ENCODE data around the gene PRKCE.

The PRKCE gene

DNA sequence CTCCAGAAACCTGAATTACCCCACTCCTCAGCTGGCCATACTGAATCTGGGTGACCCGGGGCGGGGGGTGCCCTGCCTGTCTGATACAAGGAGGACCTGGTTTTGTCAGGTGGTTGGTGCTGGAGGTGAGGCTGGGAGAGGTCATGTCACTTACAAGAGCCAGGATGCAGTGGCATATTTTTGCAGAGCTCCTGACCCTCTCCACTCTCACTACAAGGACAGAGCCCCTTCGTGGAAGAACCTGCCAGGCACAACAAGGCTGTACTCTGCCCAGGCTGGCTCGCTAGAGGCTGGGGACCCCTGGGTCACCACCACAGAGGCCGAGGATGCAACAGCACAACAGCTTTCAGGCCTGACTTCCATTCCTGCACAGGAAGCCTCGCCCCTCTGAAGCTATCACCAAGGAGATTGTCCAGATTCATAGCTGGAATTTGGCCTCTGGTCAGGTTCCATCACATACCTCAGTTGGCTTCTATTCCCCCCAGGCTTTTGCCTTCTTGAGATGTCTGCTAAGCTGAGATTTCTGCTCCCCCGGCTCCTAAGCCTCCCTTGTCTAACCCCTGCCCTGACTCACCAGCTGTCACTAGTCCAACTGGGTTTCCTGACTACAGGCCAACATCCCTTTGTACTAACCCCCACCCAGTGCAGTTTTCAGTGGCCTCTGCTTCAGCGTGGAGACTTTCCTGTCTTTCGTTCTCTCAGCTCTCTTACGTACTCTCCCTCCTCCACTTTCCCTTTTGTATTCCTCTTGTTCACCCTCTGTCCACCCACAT, 513.2 kb downstream of the PRKCE start:
- TF ChIP-seq, protein P1, sequence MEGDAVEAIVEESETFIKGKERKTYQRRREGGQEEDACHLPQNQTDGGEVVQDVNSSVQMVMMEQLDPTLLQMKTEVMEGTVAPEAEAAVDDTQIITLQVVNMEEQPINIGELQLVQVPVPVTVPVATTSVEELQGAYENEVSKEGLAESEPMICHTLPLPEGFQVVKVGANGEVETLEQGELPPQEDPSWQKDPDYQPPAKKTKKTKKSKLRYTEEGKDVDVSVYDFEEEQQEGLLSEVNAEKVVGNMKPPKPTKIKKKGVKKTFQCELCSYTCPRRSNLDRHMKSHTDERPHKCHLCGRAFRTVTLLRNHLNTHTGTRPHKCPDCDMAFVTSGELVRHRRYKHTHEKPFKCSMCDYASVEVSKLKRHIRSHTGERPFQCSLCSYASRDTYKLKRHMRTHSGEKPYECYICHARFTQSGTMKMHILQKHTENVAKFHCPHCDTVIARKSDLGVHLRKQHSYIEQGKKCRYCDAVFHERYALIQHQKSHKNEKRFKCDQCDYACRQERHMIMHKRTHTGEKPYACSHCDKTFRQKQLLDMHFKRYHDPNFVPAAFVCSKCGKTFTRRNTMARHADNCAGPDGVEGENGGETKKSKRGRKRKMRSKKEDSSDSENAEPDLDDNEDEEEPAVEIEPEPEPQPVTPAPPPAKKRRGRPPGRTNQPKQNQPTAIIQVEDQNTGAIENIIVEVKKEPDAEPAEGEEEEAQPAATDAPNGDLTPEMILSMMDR (IDR thresholded peaks at IDR 0.05; ENCODE audit: borderline replicate concordance, insufficient read depth, low read depth, low read length): no peak
- H3K4me3 ChIP-seq (ENCODE audit: low read depth, low read length): no peak overlapping the region

DNA sequence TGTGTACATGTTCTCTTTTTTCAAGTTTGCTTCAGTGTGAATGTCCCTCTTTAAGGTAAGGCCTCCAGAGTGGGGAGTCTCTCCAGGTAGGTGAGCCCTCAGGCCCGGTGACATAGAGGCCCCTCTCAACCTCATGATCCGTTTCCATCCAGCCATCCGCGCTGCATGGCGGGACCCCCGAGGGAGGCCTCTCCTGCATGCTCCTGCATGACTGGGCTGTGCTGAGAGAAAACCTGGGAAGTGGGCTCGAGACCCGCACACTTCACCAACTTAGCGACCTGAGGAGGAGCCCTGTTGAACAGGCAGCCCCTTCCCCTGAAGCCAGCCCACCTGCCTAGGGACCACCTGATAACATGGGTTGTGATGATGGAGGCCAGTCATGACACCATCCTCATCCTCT, 514.4 kb downstream of the PRKCE start:
- TF ChIP-seq, protein P1 (IDR thresholded peaks at IDR 0.05; ENCODE audit: borderline replicate concordance, insufficient read depth, low read depth, low read length): no peak
- no peak overlapping the region for H3K4me3 ChIP-seq (ENCODE audit: low read depth, low read length)

DNA sequence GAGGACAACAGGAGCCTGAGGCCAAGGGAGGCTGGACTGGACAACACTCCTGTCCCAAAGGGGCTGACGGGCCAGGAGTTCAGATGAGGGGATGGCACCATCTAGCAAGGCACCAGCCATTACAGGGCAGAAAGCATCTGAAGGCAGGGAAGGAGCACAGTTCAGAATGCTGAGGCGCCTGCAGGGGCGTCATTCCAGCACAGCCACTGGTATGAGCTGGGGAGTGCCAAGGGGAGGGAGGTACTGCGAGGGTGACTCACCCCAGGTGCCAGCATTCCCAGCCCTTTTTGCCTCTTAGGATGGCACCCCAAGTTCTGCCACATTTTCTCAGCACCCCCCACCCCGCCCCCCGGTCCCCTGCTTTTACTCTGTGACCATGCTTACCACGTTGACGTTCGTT, 515.9 kb downstream of the PRKCE start:
- TF ChIP-seq, protein P1 (IDR thresholded peaks at IDR 0.05; ENCODE audit: borderline replicate concordance, insufficient read depth, low read depth, low read length): no peak

DNA sequence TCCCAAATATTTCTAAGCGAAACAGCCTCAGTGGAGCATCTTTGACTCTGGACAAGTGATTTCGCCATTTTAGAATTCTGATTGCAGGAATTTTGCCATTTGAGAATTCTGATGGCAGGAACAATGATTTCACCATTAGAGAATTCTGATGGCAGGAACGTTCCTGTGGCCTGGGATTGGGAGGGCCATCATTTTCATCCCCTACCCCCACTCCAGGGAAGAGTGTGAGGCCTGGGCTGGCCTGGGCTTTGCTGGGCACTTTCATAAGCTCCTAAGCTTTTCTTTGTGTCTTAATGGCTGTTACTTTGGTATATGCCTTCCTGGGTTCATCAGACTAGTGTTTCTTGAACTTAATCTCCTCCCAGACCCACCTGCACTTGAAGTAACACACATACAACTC, 516.4 kb downstream of the PRKCE start:
- no peak overlapping the region for H3K4me3 ChIP-seq (ENCODE audit: low read depth, low read length)
- TF ChIP-seq, protein P1 (IDR thresholded peaks at IDR 0.05; ENCODE audit: borderline replicate concordance, insufficient read depth, low read depth, low read length): no peak

More for the DNA sequence above, 515.9 kb downstream of the PRKCE start:
- no peak overlapping the region for H3K4me3 ChIP-seq (ENCODE audit: low read depth, low read length)

DNA sequence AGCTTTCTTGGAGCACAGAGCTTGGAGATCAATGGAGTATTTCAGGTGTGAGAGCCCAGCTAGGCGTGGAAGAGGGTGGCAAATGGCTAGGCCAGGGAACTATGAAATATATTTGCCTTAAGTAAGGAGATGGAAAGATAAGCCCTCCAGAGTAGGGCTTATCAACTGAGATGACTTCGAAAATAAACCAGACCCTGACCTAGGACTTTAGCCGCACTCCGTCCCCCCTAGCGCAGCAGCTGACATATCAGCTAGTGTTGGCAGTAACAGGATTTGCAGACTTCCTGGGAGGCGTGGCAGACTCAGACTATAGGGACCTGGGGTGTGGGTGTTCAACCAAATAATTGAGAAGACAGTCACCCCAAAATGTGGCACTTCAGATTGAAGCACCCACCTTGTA, 518.0 kb downstream of the PRKCE start:
- TF ChIP-seq, protein P1 (IDR thresholded peaks at IDR 0.05; ENCODE audit: borderline replicate concordance, insufficient read depth, low read depth, low read length): no peak
- H3K4me3 ChIP-seq (ENCODE audit: low read depth, low read length): no peak overlapping the region

DNA sequence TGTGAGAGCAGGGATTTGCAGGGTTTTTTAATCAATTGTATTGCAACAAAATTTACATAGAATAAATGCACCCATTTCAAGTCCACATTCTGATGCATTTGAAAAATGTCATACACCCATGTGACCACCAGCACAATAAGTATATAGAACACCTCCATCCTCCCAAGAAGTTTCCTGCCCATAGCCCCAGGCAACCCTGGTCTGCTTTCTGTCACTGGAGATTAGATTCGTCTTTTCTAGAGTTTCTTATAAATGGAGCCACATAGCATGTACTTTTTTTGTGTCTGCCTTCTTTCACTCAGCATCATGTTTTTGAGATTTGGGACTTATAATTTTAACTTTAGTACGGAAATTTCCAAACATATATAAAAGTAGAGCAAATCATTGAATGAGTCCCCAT, 518.6 kb downstream of the PRKCE start:
- no peak overlapping the region for H3K4me3 ChIP-seq (ENCODE audit: low read depth, low read length)
- TF ChIP-seq, protein P1 (IDR thresholded peaks at IDR 0.05; ENCODE audit: borderline replicate concordance, insufficient read depth, low read depth, low read length): no peak
